HT-29 (cell line): ENCODE results near the gene DNAJB6. TPM values are rescaled to one million over a fixed set of nuclear protein-coding genes. Genes with fewer than 3 reads are reported as not detected.

Experiments used
- DNase-seq: peaks from one replicate; pipeline ENCODE4 v3.0.0-alpha.2; 2015; ENCODE audit warnings: low spot score
- total RNA-seq: library from RNA; depleted of rRNA; stranded (reverse); fragments of >200 nt; shearing (Covaris generic); gene quantifications from 2 replicates; pipeline ENCODE4 v1.2.3, GENCODE V29; 2014

The DNAJB6 gene
- total RNA-seq, 1 experiment from 2014 or later, result 48.2 TPM

DNA sequence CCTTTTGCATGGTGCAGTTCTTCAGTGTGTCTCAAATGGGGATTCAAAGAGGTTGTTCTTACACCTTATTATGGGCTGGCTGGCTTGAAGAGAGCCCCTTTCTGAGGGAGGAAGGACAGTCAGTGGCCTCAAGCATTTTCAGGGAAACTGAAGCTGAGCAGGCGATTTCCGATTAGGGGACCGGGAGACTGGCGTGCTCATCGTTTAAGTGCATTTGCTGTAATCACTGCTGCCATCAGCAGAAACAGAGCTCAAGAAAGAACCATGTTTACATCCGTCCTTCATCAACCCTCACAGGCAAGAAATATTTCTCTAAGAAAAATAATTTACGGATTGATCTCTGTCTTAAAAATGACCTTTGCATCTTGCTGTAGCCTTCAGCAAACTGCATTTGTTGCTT lies 32.2 kb downstream of the DNAJB6 start:
- no peak for DNase-seq

GRCh38 chr7:157370742-157371141 lies 33.9 kb downstream of the DNAJB6 start:
- DNase-seq, result no peak

DNA sequence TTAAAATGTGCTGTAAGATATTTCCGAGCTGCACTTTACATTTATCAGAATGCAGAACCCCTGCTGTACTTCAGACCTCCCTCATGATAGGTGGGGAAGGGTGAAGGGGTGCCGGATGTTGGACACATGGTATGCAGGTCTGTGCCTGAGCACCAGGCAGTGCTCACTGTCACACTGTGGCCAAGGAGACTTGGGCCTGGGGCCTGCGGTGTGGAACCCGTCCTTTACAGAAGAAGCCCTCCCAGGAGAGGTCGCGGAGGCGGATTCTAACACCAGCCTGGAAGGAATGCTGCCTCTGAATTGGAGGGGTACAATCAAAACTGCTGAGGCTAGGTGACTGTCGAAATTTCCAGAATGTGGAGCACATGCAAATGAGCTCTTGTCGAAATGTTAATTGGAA lies 34.5 kb downstream of the DNAJB6 start:
- DNase-seq, result no peak

DNA sequence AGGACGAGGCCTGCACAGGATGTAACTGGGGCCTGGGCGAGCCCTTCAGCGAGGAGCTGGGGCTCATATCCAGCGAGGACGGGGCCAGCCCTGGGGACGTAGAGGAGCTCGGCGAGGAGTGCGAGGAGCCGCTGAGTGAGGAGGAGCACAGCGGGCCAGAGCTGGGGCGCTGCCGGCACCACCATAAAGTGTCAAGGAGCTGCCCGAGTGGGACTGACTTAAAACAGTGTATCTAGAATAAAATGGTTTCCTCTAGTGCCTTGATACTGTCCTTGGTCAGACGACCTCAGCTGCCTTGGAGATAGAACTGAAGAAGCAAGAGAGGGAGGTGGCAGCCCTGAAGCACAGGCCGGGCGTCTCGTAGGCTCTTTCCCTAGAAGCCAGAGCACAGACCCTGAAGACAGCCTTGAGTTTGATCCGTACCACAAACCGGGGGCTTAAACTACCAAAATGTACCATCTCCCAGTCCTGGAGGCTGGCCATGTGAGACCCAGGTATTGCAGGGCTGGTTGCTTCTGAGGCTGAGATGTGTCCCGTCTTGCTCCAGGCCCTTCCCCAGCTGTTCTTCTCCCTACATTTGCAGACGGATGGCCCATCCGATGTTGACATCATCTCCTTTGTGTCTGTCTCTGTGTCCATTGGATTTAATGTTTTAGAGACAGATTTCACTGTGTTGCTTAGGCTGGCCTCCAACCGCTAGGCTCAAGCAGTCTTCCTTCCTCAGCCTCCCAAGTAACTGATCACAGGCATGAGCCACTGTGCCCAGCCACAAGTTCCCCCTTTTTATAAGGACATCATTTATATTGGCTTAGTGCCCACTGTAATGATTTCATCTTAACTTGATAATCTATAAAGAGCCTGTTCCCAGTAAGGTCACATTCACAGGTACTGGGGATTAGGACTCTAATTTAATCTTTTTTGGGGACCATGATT lies 35.8 kb downstream of the DNAJB6 start:
- no peak for DNase-seq

DNA sequence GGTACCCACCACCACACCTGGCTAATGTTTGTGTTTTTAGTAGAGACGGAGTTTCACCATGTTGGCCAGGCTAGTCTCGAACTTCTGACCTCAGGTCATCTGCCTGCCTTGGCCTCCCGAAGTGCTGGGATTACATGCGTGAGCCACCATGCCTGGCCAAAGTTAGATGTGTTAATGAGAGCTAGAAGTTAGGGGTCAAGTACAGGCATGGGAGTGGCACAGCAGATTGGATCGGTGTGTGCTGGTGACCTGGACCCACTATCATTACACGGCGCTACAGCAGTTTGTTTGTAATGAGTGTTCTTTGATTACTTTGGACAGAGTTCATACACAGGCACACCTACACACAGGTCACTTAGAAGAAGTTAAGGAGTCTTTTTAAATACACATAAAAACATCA lies 36.7 kb downstream of the DNAJB6 start:
- DNase-seq, result no peak

- no peak for DNase-seq
Measured at GRCh38 chr7:157375410-157375809, 38.6 kb downstream of the DNAJB6 start.

- no peak for DNase-seq
Measured at GRCh38 chr7:157377436-157378124, 40.8 kb downstream of the DNAJB6 start.

DNA sequence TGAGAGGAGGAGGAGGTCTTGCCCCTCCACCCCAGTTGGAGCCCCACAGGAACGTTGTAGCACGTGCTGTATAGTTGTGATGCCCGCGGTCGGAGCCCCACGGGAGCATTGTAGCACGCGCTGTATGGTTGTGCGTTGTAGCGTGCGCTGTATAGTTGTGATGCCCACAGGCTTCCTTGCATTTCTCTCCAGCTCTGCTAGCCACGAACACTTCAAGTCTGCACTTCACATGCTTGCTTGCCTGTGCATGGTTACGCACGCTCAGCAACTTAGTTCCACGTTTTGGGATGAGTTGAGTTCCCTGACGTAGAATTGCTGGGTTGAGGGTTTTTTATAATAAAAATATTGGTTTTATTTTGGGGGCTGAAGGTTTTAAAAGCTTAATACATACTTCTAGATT lies 41.6 kb downstream of the DNAJB6 start:
- DNase-seq, result no peak

GRCh38 chr7:157379493-157379892 lies 42.7 kb downstream of the DNAJB6 start:
- no peak for DNase-seq

GRCh38 chr7:157380416-157380815 lies 43.6 kb downstream of the DNAJB6 start:
- DNase-seq, result no peak

GRCh38 chr7:157383868-157384267 lies 47.1 kb downstream of the DNAJB6 start:
- no peak for DNase-seq

GRCh38 chr7:157384301-157384700 lies 47.5 kb downstream of the DNAJB6 start:
- no peak for DNase-seq

- DNase-seq, result peak; percentile 80
Measured at GRCh38 chr7:157386979-157387800, 50.4 kb downstream of the DNAJB6 start.

- DNase-seq, result no peak
Measured at GRCh38 chr7:157388301-157388700, 51.5 kb downstream of the DNAJB6 start.

DNA sequence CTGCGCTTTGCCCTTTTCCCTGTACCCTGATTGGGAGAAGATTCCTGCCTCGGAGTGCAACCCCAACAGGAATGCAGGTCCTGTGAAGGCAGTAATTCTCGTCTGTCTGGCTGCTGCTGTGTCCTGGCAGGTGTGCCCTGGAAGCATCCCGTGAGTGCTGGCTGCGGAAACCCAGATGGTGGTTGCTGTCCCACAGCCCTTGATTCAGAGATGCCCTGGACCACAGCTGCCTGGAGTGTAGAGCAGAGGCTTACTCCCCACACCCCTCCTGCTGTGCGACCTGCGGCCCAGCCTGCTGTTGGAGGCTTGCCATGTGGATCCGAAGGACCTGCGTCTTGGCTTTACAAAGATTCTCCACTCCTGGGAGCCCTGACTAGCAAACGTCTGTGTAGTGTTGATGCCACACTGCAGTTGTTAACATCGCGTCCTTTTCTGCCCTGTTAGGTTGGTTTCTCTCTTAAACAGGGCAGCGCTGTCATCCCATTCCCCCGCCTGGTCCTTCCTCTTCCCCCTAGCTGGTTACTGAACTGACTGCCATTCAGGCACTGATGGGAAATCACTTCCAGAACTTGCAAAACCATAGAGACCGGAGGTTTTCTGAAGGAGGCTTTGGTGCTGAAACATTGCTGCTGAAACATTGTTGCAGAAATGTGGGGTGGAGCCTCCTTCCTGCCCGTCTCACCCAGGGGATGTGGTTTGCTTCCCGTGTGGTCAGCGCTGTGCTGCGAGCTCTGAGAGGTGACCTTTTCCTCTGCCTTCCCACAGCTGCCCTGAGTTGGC lies 53.3 kb downstream of the DNAJB6 start:
- DNase-seq, result no peak

GRCh38 chr7:157391036-157391710 lies 54.4 kb downstream of the DNAJB6 start:
- no peak for DNase-seq

GRCh38 chr7:157392256-157393037 lies 55.6 kb downstream of the DNAJB6 start:
- no peak for DNase-seq

- DNase-seq, result no peak
Measured at GRCh38 chr7:157394246-157395191, 57.7 kb downstream of the DNAJB6 start.

DNA sequence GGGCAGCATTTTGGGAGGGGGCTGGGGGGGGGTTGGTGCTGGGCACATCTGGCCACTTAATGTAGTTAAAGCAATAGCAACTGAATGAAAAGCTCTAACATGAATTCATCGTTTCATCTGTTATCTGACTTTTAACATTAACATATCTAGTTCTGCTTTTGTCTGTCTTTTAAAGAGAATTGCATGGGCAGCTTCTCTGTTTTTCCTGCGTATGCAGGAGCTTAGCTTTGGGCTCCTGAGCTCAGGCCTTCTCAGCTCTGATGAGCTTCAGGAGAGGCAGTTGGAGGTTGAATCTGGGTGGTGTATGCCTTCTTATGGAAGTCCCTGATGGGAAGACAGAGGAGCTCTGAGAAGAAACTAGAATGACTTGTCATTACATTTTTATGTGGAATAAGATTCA lies 58.4 kb downstream of the DNAJB6 start:
- no peak for DNase-seq
